Skeletal muscle cell (primary cell): ENCODE data around the gene SPEN.

Experiments
- DNase-seq: peaks from one replicate; pipeline ENCODE4 v3.0.0-alpha.2; 2010; ENCODE audit warnings: low read depth
- H3K4me3 ChIP-seq: 2 replicates; pipeline ENCODE4 v1.5.1; 2011; ENCODE audit warnings: low read depth, mild to moderate bottlenecking, control low read depth, low read length, moderate library complexity

Gene SPEN

DNA sequence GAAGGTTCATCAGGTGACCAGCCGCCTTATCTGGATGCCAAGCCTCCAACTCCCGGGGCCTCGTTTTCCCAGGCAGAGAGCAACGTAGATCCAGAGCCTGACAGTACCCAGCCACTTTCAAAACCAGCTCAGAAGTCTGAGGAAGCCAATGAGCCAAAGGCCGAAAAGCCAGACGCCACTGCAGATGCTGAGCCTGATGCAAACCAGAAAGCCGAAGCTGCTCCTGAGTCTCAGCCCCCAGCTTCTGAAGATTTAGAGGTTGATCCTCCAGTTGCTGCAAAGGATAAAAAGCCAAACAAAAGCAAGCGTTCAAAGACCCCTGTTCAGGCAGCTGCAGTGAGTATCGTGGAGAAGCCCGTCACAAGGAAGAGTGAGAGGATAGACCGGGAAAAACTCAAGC, 83.9 kb downstream of the SPEN start:
- DNase-seq, result no peak

DNA sequence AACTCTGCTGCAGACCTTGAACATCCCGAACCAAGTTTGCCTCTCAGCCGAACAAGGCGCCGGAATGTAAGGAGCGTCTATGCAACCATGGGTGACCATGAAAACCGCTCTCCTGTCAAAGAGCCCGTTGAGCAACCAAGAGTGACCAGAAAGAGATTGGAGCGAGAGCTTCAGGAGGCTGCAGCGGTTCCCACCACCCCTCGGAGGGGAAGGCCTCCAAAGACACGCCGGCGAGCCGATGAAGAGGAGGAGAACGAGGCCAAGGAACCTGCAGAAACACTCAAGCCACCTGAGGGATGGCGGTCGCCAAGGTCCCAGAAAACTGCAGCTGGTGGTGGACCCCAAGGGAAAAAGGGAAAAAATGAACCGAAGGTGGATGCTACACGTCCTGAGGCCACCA, 84.4 kb downstream of the SPEN start:
- no peak for DNase-seq
- H3K4me3 ChIP-seq, result no peak overlapping the region

More for the DNA sequence above, 83.9 kb downstream of the SPEN start:
- no peak overlapping the region for H3K4me3 ChIP-seq

DNA sequence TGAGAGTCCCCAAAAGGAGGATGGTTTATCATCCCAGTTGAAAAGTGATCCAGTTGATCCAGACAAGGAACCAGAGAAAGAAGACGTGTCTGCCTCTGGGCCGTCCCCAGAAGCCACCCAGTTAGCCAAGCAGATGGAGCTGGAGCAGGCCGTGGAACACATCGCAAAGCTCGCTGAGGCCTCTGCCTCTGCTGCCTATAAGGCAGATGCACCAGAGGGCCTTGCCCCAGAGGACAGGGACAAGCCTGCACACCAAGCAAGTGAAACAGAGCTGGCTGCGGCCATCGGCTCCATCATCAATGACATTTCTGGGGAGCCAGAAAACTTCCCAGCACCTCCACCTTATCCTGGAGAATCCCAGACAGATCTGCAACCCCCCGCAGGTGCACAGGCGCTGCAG, 85.1 kb downstream of the SPEN start:
- no peak for DNase-seq
- H3K4me3 ChIP-seq, result no peak overlapping the region

DNA sequence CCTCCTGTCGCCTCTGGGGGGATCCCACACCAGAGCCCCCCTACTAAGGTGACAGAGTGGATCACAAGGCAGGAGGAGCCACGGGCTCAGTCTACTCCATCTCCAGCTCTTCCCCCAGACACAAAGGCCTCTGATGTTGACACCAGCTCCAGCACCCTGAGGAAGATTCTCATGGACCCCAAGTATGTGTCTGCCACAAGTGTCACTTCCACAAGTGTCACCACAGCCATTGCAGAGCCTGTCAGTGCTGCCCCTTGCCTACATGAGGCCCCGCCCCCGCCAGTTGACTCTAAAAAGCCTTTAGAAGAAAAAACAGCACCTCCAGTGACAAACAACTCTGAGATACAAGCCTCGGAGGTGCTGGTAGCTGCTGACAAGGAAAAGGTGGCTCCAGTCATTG, 86.2 kb downstream of the SPEN start:
- no peak overlapping the region for H3K4me3 ChIP-seq
- no peak for DNase-seq

DNA sequence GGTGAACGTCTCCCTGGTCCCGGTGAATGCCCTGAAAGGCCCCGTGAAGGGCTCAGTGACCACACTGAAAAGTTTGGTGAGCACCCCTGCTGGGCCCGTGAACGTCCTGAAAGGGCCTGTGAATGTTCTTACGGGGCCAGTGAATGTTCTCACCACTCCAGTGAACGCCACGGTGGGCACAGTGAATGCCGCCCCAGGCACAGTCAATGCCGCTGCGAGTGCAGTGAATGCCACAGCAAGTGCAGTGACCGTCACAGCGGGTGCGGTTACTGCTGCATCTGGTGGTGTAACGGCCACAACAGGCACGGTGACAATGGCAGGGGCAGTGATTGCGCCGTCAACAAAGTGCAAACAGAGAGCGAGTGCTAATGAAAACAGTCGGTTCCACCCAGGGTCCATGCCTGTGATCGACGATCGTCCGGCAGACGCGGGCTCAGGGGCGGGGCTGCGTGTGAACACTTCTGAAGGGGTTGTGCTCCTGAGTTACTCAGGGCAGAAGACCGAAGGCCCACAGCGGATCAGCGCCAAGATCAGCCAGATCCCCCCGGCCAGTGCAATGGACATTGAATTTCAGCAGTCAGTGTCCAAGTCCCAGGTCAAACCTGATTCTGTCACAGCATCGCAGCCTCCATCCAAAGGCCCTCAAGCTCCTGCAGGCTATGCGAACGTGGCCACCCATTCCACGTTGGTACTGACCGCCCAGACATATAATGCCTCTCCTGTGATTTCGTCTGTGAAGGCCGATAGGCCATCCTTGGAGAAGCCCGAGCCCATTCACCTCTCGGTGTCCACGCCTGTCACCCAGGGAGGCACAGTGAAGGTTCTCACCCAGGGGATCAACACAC, 86.9 kb downstream of the SPEN start:
- DNase-seq, result no peak
- no peak overlapping the region for H3K4me3 ChIP-seq

DNA sequence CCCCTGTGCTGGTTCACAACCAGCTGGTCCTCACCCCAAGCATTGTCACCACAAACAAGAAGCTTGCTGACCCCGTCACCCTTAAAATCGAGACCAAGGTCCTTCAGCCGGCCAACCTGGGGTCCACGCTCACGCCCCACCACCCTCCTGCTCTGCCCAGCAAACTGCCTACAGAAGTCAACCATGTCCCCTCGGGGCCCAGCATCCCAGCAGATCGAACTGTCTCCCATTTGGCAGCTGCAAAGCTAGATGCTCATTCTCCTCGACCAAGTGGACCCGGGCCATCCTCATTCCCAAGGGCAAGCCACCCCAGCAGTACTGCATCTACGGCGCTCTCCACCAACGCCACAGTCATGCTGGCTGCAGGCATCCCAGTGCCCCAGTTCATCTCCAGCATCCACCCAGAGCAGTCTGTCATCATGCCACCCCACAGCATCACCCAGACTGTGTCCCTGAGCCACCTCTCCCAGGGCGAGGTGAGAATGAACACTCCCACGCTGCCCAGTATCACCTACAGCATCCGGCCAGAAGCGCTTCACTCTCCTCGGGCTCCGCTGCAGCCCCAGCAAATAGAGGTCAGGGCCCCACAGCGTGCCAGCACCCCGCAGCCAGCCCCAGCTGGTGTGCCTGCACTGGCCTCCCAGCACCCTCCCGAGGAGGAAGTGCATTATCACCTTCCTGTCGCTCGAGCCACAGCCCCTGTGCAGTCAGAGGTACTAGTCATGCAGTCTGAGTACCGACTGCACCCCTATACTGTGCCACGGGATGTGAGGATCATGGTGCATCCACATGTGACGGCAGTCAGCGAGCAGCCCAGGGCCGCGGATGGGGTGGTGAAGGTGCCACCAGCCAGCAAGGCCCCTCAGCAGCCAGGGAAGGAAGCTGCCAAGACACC, 87.8 kb downstream of the SPEN start:
- no peak for DNase-seq
- H3K4me3 ChIP-seq, result no peak overlapping the region

DNA sequence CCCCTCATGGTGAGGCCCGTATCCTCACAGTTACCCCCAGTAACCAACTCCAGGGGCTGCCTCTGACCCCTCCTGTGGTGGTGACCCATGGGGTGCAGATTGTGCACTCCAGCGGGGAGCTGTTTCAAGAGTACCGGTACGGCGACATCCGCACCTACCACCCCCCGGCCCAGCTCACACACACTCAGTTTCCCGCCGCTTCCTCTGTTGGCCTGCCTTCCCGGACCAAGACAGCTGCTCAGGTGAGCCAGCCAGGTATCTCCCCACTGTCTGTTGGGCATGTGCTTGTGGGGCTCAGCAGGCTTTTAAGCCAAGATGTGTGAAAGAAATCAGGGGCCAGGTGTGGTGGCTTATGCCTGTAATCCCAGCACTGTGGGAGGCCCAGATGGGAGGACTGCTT, 88.5 kb downstream of the SPEN start:
- no peak overlapping the region for H3K4me3 ChIP-seq
- no peak for DNase-seq

DNA sequence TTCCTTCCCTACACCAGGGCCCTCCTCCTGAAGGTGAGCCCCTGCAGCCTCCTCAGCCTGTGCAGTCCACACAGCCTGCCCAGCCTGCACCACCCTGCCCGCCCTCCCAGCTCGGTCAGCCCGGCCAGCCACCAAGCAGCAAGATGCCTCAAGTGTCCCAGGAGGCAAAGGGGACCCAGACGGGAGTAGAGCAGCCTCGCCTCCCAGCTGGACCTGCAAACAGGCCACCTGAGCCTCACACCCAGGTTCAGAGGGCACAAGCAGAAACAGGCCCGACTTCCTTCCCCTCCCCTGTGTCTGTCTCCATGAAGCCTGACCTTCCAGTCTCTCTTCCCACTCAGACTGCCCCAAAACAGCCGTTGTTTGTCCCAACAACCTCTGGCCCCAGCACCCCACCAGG, 89.6 kb downstream of the SPEN start:
- no peak overlapping the region for H3K4me3 ChIP-seq
- DNase-seq, result no peak

DNA sequence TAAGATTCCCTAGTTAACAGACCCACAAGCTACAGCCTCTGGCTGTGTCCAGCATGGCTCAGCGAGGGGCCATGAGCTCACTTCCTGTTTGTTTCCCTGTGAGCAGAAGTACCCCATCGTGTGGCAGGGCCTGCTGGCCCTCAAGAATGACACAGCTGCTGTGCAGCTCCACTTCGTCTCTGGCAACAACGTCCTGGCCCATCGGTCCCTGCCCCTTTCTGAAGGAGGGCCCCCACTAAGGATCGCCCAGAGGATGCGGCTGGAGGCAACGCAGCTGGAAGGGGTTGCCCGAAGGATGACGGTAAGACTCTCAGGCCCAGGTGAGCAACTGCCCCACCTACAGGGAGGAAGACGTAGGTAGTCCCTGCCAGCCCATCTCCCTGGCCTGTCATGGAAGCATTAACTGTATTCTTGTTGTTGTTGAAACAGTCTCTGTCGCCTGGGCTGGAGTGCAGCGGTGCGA, 90.2 kb downstream of the SPEN start:
- no peak overlapping the region for H3K4me3 ChIP-seq
- no peak for DNase-seq

DNA sequence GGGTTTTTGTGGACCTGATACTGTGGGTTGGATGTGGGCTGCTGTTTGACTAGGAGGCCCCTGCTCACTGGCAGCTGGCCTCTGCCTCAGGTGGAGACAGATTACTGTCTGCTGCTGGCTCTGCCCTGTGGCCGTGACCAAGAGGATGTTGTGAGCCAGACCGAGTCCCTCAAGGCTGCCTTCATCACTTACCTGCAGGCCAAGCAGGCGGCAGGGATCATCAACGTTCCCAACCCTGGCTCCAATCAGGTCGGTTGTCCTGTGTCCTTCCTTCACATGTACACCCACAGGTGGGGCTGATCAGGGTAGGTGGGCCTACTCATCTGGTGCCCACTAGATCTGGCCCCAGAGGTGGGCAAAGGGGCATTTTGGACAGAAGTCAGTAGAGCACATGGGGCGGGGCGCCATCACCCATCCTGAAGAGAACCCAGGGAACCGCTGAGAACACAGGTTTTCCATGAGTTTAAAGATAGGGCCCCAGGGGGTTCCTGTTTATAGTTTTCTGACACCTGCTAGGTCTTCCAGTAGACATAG, 91.2 kb downstream of the SPEN start:
- DNase-seq, result no peak

DNA sequence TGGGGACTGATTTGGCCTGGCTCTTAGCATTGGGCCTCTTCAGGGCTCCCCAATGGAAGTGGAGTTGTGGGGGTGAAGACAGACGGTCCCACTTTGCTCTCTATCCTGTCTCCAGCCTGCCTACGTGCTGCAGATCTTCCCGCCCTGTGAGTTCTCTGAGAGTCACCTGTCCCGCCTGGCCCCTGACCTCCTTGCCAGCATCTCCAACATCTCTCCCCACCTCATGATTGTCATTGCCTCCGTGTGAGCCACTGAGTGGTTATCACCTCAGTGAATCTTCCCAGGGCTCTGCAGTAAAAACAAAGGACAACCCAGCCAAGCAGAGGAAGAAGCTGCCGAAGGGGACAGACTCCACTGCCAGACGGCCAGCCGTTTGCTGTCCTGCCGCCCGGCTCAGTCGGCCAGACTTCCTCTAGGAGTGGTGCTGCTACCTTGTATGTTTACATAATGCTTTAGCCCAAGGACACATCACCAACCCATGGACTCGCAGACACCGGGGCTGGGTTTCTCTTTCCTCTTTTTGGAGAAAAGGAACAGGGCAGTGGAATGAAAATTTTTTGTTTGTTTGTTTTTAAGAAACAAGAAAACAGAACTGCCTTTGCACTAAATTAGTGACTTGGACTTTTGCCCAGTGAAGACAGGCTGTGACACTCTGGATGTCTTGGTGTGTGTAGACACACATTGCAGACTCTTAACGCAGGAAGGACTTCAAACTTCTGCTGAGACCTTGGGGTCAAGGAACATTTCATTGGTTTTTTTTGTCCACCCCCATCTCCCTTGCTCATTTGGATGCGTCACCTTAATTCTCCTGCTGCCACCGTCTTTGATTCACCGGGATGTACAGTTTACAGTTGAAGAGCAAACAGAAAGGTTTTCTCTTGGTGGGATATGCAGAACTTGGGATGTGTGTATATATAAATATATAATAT, 91.9 kb downstream of the SPEN start:
- H3K4me3 ChIP-seq, result no peak overlapping the region
- DNase-seq, result no peak

More for the DNA sequence above, 91.2 kb downstream of the SPEN start:
- no peak overlapping the region for H3K4me3 ChIP-seq

DNA sequence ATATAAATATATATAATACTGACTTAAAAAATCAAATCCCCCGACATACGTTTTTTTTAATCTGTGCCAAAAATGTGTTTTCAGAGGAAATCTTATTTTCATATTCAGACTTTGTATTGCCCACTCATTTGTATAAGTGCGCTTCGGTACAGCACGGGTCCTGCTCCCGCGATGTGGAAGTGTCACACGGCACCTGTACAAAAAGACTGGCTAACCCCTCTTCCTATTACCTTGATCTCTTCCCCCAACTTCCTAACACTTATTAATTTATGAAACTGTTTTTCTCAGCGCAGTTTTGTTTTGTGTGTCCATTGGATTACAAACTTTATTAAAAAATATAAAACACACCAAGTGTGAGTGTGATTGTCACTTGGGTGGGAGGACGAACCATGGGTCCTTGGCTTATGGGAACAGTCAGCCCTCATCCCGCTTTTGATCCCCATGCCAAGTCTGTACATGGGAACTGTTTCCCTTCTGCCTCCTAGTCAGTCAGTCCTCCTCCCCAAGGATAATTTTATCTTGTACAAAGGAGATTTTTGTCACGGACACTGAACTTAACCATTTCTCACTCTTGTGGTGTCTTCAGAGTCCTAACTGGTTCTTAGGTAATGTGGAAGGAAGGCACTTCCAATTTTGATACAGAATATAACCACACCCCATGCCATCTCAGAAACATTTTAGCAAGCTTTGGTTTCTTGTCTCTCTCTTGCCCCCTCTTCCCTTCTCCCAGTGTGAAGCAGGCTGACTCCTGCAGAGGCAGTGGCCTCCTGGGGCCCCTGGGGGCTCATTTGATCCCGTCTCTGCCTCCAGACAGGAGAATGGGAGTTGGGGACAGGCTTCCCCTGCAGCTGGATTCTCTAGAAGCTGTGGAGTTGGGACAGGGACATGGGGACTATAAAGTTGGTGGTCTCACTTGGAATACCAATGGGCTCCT, 92.9 kb downstream of the SPEN start:
- no peak for DNase-seq

DNA sequence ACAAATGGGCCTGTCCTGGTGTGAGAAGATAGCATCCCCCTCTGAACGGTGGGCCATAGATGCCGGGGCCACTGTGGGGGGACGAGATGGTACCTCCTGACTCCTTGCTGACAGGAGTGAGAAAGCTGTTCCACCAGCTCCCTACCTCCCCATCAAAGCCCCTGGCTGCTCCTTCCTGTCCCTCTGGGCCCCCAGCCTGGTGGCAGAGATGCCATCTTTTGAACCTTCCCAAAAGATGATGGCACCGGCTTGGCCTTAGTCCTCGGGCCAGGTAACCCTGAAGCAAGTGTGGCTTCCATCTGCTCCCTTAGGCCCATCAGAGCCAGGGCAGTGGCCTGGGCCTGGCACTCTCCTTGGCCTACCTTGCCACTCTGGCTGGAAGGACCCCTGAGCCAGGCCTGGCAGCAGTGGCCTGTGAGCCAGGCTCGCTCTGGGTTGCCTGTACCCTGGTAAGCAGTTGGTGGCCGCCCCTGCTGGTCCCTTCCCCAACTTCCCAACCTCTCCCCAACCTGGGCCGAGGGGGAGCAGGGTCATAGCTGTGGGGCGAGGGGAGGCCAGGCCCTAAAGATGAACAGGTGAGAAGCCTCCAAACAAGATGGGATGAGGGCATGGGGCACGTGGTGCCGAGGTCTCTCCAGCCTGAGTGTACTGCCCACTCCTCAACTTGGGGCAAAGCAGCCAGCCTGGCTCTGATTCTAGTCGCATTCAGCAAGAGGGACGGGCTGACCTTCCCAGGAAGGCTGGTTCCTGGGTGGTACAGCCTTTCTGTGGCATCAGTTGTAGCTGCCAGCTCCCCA, 93.7 kb downstream of the SPEN start:
- DNase-seq, result no peak
- H3K4me3 ChIP-seq, result no peak overlapping the region

More for the DNA sequence above, 92.9 kb downstream of the SPEN start:
- H3K4me3 ChIP-seq, result no peak overlapping the region

DNA sequence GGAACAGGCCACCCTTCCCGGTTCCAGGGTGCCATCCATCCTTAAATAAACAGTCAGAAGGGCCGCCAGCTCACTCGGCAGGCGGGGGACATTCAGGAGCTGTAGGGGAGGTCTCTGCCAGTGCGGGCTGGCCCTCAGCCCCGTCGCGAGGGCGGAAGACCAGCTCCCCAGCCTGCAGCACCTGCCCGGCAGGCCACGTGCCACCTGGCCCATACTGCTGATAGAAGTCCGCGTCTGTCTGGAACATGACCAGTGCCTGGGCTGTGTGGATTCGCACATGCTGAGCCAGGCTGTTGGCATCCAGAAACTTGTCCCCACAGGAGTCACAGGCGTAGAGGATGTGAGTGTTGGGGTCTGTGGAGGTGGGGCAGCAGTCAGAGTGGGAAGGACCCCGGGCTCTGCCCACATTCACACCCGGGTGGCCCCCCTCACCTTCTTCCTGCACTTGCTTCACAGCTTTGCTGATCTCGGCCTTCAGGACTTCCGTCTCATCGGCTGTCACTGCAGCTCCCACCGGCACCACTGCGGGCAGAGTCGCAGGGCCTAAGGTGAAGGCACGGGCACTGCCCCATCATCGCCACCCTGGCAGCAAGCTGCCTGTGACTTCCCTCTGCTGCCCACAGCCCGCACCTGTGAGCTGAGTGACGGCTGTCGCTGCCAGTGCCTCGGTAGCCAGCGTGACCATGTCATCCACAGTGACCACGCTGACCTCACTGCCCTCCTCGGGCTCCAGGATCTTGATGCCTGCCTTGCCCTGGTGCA, 94.6 kb downstream of the SPEN start:
- no peak overlapping the region for H3K4me3 ChIP-seq
- DNase-seq, result no peak

DNA sequence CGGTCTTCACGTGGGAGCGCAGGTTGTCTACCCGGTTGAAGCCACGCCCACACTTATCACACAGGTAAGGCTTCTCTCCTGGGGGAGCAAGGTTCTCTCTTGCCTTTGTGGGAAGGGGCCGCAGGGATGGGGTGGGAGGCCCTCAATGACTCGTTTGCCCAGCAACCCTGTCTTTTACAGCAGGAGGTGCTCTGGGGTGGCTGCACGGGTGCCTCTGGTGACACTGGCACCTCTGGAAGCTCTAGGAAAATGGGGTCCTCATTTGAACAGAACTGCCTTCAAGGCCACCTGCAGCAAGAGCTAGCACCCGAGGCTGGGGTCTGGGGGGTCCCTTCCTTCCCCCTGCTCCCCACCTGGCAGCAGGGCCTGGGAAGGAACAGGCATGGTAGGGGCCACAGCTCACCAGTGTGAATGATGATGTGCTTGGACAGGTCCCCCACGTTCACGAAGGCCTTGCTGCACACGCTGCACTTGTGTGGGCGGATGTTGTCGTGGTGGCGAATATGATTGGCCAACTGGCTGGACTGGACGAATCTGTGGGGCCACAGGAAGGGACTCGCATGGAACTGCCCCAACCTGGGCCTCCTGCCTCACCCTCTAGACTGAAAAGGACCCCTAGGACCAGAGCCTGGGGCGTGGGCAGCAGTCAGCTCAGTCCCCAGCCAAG, 95.3 kb downstream of the SPEN start:
- no peak for DNase-seq
- no peak overlapping the region for H3K4me3 ChIP-seq

DNA sequence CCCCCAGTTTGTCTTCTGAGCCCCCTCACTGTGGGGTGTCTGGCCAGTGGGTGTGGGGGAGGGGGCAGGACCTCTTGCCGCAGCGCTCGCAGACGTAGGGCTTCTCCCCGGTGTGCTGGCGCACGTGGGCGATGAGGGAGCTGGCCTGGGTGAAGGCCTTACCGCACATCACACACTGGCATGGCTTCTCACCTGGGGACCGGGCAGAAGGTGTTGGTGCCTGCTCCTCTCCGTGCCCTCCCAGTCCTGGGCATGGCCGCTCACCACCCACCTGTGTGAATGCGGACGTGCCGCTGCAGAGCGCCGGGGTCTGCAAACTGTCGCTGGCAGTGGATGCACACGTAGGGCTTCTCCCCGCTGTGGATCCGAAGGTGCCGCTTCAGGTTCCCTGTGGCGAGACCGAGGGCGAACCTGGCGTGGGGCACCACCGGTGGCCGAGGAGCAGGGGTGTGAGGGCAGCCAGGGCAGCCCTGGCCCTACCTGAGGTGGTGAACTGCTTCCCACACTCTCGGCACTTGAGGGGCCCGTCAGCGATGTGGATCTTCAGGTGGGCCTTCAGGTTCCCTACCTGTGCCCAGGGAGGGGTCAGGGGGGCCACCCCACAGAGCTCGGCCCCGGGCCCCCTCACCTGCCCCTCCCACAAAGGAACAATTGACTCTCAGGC, 96.0 kb downstream of the SPEN start:
- DNase-seq, result no peak
- no peak overlapping the region for H3K4me3 ChIP-seq
